ELF-1 (cell line): Measurements from ENCODE around the gene GLS2.
A peak's percentile ranks its signal among the peaks of the same experiment; 100 is the strongest.
"Not testable (repeated sequence)": the region's sequence is repeated elsewhere in the genome, so short reads cannot be mapped to it uniquely, and the experiment has no call there.

ENCODE experiments used
- DNase-seq: peaks from one replicate; pipeline ENCODE4 v3.0.0-alpha.2; 2016; ENCODE audit warnings: low read depth, low spot score

GLS2 gene

DNA sequence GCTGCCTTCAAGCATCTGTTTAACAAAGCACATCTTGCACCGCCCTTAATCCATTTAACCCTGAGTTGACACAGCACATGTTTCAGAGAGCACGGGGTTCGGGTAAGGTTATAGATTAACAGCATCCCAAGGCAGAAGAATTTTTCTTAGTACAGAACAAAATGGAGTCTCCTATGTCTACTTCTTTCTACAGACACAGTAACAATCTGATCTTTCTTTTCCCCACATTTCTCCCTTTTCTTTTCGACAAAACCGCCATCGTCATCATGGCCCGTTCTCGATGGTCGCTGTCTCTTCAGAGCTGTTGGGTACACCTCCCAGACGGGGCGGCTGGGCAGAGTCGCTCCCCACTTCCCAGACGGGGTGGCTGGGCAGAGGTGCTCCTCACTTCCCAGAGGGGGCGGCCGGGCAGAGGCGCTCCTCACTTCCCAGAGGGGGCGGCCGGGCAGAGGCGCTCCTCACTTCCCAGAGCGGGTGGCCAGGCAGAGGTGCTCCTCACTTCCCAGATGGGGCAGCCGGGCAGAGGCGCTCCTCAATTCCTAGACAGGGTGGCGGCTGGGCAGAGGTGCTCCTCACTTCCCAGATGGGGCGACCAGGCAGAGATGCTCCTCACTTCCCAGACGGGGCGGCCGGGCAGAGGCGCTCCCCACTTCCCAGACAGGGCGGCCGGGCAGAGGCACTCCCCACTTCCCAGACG is 5.6 kb upstream of the GLS2 start:
- not testable (repeated sequence) for DNase-seq

DNA sequence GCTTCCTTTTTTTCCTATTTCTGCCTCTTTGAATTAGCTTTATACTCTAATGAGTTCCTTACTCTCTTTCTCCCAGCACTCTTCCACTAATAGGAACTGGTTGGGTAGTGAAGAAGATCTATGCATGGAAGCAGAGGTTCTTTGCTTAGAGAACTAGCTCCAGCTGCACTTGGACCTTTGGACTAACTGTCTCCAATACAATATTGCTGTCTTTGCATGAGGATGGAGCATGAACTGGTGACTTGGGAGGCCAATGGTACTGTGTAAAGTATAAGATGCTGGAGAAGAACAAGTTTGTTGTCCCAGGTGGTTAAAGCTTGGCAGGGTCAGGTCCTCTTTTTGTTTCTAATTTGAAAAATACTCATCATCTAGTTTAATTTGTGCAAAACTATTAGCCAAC is 2.4 kb upstream of the GLS2 start:
- DNase-seq, result no peak

DNA sequence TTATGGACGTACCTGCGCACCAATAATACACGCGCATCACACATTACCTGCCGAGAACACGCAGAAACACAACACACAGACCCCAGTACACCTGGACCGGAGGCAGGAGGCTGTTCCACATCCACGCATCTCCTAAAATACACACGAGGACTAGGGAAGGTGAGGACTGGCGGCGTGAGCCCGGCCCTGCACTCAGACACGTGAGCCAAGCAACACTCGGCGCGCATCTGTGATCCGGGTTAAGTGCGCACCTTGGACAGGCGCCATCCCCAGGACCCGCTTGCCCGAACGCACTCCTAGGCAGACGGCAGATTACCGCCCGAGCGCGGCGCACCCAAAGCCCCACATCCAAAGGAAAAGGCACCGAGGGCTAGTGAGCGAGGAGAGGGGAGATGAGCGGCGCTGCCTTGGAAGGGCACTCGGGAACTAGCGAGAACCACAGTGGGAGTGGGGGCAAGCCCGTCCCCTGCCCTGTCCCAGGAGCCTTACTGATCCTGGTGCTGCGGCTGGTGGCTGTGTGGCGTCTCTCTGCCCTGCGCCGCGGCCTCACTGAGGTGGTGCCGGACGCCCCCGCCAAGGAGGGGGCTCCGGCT is 417 bp downstream of the GLS2 start:
- DNase-seq, result peak; percentile 64

DNA sequence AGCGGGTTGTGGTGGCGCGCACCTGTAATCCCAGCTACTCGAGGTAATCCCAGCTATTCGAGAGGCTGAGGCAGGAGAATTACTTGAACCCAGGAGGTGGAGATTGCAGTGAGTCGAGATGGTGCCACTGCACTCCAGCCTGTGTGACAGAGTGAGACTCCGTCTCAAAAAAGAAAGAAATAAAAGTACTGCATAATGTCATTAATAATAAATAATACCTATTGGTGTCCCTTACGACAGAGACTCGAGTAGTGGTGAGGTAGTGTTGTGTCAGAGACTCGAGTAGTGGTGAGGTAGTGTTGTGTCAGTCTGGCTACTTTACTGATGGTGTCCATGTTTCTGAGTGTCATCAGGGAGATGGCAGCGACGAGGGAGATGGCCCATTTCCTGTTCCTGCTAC is 1.3 kb downstream of the GLS2 start:
- no peak for DNase-seq

GRCh38 chr12:56484566-56484965 is 3.4 kb downstream of the GLS2 start:
- no peak for DNase-seq

DNA sequence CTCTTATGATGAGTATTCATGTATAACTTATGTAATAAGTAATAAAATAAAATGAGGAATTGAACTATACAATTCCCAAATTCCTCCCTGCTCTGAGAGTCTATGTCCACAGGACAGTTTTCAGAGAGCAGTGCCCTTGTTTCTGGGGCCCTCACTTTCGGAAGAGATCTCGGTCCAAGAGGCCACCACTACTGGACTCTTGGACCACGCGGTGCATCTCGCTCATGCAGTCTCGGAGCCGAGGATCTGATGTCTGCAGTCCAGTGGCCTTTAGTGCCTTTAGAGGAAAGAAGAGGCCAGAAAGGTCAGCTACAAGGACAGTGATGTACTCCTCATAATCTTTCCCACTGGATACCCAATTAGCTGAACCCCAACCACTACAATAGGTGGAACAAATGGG is 8.3 kb downstream of the GLS2 start:
- DNase-seq, result no peak

DNA sequence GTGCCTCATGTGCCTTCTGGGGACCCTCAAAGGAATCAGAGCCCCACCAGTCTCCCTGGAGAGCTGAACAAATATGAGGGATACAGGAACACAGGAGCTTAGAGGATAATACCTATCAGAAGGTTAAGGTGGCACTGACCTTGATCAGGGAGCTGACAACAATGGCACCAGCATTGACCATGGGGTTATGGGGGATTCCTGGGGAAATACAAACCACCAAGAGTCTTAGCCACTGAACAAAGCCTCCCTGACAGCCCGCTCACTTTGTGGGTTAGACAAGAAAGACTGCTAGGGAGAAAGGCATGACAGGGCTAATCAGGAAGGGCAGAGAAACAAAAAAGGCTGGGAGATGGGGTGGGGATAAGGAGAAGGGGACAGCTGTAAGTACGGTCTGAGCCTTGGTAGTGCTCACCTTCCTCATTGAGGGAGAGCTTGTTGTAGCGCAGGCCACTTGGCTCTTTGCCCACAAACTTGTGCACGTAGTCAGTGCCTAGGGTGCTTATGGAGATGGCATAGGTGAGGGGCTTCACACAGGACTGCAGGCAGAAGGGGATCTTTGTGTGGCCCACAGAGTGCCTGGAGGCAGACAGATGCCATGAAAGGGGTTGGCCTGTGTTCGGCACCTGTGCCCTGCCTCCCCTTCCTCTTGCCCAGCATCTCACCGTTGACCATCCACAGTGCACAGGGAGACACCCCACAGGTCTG is 10.3 kb downstream of the GLS2 start:
- no peak for DNase-seq

- DNase-seq, result no peak
Measured at GRCh38 chr12:56476972-56477432, 11.0 kb downstream of the GLS2 start.

GRCh38 chr12:56476143-56476542 is 11.8 kb downstream of the GLS2 start:
- no peak for DNase-seq

DNA sequence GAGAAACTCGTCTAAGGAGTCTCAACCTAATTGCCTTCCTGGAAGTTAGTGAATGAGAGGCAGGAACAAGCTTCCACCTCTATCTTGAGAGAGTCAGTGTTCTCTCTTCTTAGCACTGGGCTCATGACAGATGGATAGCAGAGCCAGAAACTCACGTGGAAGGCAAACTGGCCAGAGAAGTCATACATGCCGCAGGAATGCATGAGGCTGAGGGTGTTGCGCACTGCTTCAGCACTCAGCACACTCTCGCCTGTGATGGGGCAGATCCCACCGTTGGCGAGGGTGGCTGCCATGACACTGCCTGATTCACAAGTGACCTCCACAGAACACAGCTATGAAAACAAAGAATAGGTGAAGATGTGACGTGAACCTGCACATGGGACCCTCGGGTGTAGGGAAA is 13.6 kb downstream of the GLS2 start:
- no peak for DNase-seq

DNA sequence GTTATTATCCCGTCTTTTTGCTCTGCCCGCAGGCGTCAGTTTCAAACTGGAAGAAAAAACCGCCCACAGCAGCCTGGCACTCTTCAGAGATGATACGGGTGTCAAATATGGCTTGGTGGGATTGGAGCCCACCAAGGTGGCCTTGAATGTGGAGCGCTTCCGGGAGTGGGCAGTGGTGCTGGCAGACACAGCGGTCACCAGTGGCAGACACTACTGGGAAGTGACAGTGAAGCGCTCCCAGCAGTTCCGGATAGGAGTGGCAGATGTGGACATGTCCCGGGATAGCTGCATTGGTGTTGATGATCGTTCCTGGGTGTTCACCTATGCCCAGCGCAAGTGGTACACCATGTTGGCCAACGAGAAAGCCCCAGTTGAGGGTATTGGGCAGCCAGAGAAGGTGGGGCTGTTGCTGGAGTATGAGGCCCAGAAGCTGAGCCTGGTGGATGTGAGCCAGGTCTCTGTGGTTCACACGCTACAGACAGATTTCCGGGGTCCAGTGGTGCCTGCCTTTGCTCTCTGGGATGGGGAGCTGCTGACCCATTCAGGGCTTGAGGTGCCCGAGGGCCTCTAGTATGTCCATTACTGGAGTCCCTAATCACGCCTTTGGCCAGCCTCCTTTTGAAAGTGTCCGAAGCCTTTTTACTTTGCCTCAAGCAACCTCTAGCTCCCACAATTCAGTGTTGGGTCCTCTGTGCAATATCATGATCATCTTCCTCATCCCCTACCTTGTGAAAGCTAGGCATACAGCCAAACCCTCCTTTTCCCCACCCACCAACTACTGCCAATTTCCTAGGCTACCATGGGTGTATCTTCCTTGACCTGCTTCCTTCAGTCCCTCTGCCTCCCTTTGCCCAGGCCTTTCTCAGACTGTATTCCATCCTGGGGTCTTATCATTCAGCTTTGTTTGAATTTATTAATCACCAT is 18.7 kb downstream of the GLS2 start:
- no peak for DNase-seq

DNA sequence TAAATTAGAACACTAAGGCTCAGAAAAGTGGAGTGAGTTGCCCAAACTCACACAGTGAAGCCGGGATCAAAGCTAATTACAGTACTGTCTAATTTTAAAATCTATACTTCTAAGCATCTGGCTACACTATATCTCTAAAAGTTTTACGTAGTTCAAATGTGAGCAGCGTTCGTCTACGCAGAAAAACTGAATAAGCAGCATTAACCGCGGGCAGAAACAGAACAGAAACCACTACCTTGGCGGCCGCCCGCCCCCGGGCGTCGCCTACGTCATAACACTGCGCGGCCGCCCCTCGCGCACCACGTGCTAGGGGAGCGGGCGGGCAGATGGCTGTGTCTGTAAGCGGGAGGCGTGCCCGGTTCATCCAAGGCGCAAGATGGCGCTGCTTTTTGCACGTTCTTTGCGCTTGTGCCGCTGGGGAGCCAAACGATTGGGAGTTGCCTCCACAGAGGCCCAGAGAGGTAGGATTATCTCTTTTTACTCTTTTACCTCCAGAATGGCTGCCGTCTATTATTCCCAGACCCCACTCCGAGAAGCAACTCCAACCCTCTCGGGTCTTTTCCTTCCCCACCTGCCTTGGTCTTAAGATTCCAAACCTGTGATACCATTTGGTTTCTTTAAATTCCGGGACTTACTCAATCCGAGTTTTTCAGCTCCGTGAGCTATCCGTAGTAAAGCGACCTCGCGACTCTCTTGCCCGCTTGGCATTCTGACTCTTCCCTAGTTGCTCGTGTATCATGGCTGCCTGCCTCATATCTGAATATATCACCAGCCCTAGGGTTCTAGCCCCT is 19.6 kb downstream of the GLS2 start, which contains the start of gene SPRYD4:
Gene SPRYD4 (plus strand): TSS at position 363 of the 791 bp plus-strand sequence. CDS start 14 bp downstream, at position 377.
- DNase-seq, result peak; percentile 95

GRCh38 chr12:56462565-56462964 is 25.4 kb downstream of the GLS2 start:
- DNase-seq, result peak; percentile 71

DNA sequence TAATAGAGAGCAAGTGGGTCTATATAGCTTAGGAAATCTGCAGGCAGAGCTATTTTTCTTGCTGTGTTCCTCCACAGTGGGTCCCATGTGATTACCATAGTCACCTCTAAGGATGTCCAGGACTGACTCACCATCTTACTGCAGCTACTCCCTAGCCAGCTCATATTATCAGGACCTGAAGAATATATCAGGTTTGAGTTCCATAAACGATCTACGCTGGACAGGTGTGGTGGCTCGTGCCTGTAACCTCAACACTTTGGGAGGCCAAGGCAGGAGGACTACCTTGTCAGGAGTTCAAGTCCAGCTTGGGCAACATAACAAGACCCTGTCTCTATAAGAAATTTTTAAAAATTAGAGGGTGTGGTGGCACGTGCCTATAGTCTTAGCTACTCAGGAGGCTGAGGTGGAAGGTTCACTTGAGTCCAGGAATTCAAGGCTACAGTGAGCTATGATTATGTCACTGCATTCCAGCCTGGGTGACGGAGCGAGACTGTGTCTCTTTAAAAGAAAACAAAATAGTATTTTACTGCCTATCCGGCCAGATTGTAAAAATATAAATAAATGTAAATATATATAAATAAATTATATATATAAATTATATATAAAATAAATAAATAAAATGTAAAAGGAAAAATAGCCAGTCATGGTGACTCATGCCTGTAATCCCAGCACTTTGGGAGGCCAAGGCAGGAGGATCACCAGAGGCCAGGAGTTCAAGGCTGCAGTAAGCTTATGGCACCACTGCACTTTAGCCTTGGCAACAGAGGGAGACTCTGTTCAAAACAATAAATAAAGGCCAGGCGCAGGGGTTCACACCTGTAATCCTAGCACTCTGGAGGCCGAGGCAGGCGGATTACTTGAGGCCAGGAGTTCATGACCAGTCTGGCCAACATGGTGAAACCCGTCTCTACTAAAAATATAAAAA is 26.5 kb downstream of the GLS2 start:
- no peak for DNase-seq

- no peak for DNase-seq
Measured at GRCh38 chr12:56457817-56458216, 30.1 kb downstream of the GLS2 start.

GRCh38 chr12:56454557-56454956 is 33.4 kb downstream of the GLS2 start, which contains the start of gene MIP:
TSS of gene MIP (minus strand) at chr12:56454657. CDS start at chr12:56454613, 44 bp downstream.
- no peak for DNase-seq

DNA sequence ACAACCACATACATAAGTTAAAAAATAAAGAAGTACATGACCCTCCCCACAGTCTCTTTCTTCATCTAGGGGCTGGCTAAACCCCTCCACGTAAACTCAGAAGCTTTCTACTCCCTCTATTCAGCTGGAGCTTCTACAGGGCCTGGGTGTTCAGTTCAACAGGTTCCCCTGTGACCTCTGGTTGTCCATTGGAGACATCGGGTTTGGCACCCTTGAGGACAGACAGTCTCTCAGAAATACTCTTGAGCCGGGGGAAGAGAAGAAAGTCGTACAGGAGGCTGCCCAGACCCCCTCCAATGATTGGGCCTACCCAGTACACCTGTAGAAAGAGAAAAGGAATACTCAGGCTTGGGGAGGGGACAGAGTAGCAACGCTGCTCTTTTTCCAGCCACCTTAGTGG is 36.8 kb downstream of the GLS2 start:
- DNase-seq, result no peak

DNA sequence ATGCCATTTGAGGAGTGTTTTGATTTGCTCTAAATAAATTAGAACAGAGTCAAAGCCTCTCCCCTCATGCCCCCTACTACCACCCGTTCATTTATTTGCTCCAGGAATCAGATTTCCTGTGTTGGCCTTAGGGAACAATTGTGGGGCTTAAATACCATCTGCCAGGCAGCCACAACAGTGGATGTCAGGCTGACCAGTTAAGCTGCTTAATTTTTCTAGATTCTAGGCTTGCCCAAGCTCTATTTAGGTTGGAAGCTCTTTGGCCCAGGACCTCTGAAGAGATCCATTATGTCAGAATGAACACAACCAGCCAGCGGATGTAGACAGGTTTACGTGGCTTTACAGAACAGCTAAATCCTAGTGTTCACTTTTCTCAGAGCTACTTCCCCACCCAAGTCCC is 37.7 kb downstream of the GLS2 start:
- DNase-seq, result no peak

GRCh38 chr12:56449622-56449984 is 38.4 kb downstream of the GLS2 start:
- no peak for DNase-seq
